Endothelial cell of umbilical vein (primary cell): Measurements from ENCODE around the gene DNAJC2.

Experiments
- GATA2 ChIP-seq: IDR thresholded peaks from 2 replicates; pipeline ENCODE4 v1.7.0; 2011; ENCODE audit warnings: low read depth, mild to moderate bottlenecking, moderate library complexity, mixed read lengths, low read length; ENCODE audit not compliant: insufficient read length, insufficient read depth
- TF ChIP-seq, protein P1 (sequence below), 2 donors: IDR thresholded peaks; 1 replicate in 1 of 2; 2 replicates in 1 of 2; pipeline ENCODE4 v1.5.1; 2011; ENCODE audit warnings: low read length in 2 of 2, mild to moderate bottlenecking in 2 of 2, moderate library complexity in 2 of 2, control low read depth in 1 of 2, inconsistent platforms in 1 of 2, low read depth in 1 of 2; ENCODE audit not compliant: insufficient read depth in 1 of 2; ENCODE audit errors: extremely low read depth in 1 of 2

DNA sequence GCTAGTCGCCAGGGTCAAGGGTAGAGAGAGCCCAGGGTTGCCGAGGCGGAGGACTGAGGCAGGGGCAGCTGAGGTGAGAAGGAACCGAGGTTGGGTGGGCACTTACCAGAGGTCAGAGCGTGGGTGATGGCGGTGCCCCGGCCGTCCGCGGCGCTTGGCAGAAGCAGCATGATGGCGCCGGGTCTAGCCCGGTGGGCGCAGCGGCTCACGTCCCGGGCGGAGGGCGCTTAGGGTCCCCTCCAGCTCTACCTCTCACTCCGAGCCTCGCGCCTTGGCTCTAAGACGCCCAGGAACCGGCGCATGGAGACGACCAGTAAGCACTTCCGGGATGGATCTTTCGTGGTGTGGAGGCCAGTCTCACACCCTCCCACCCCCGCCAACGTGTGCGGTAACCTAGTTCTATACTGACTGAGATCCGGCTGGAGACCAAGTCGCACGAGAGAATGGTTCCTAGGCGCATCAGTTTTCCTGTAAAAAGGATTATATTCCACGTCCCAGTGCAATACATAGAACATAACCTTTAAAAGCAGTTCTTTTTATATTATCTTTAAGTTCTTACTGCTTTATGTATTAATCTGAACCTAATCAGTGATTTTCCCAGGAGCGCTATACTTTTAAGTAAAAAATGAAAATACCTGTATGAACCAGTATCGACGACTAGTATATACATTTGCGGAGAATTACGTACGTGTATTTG, at the start of gene DNAJC2:
- TF ChIP-seq GATA2, result no peak
- TF ChIP-seq, protein P1, sequence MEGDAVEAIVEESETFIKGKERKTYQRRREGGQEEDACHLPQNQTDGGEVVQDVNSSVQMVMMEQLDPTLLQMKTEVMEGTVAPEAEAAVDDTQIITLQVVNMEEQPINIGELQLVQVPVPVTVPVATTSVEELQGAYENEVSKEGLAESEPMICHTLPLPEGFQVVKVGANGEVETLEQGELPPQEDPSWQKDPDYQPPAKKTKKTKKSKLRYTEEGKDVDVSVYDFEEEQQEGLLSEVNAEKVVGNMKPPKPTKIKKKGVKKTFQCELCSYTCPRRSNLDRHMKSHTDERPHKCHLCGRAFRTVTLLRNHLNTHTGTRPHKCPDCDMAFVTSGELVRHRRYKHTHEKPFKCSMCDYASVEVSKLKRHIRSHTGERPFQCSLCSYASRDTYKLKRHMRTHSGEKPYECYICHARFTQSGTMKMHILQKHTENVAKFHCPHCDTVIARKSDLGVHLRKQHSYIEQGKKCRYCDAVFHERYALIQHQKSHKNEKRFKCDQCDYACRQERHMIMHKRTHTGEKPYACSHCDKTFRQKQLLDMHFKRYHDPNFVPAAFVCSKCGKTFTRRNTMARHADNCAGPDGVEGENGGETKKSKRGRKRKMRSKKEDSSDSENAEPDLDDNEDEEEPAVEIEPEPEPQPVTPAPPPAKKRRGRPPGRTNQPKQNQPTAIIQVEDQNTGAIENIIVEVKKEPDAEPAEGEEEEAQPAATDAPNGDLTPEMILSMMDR (IDR thresholded peaks at IDR 0.05; ENCODE audit: extremely low read depth in 1 of 2, insufficient read depth in 1 of 2, low read depth in 1 of 2, low read length in 2 of 2), result no peak
